ENCODE data around the gene OR10A5.
"Not testable (repeated sequence)": the region's sequence is repeated elsewhere in the genome, so short reads cannot be mapped to it uniquely, and the experiment has no call there.

The OR10A5 gene, protein sequence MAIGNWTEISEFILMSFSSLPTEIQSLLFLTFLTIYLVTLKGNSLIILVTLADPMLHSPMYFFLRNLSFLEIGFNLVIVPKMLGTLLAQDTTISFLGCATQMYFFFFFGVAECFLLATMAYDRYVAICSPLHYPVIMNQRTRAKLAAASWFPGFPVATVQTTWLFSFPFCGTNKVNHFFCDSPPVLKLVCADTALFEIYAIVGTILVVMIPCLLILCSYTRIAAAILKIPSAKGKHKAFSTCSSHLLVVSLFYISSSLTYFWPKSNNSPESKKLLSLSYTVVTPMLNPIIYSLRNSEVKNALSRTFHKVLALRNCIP

DNA sequence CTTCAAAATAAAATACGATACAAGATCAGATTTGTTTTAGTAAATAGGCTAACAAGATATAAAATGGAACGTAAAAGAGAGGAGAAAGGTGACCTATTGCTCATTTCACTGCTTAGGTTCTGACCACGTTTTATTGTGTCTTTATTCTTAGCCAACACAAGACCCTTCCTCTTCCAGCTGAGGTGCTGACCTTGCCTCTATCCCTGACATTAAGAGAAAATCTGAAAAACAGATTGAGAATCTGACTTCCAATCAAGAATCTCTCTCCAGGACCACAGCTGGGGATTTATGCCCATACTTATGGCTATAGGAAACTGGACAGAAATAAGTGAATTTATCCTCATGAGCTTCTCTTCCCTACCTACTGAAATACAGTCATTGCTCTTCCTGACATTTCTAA lies at the start of gene OR10A5:
TSS of gene OR10A5 (plus strand) at position 301 of the 400 bp plus-strand sequence. CDS start at position 301, 0 bp downstream.
- DNase-seq: no peak

DNA sequence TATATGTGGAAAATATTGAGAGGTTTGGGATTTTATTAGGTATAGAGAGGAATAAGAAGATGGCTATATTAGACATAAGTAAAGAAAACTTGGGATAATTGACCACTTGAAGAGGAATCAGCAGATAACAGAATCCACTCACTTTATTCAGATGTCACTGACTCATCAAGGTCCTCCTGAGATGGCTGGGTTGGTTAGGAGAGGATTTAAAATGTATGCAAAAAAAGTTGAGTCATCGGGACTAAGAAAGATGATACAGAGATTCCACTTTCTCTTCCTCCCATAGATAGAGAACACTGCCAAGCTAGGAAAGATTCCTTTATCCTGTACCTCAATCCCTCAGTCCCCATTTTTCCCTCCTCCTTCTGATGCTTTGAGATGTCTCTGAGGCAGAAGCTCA lies 46.1 kb upstream of the OR10A5 start, which contains the start of gene OR6A2:
TSS of gene OR6A2 (minus strand) at position 288 of the 400 bp plus-strand sequence. CDS start 3,981 bp downstream, outside the sequence.
- no peak for DNase-seq

DNA sequence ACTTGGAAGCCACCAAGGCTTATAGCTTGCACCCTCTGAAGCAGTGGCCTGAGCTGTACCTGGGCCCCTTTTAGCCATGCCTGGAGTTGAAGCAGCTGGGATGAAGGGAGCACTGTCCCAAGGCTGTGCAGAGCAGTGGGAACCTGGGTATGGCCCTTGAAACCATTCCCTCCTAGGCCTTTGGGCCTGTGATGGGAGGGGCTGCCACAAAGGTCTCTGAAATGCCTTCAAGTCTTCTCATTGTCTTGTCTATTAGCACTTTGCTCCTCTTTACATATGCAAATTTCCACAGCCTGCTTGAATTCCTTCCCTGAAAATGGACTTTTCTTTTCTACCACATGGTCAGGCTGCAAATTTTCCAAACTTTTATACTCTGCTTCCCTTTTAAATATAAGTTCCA lies 44.4 kb upstream of the OR10A5 start:
- not testable (repeated sequence) for DNase-seq

DNA sequence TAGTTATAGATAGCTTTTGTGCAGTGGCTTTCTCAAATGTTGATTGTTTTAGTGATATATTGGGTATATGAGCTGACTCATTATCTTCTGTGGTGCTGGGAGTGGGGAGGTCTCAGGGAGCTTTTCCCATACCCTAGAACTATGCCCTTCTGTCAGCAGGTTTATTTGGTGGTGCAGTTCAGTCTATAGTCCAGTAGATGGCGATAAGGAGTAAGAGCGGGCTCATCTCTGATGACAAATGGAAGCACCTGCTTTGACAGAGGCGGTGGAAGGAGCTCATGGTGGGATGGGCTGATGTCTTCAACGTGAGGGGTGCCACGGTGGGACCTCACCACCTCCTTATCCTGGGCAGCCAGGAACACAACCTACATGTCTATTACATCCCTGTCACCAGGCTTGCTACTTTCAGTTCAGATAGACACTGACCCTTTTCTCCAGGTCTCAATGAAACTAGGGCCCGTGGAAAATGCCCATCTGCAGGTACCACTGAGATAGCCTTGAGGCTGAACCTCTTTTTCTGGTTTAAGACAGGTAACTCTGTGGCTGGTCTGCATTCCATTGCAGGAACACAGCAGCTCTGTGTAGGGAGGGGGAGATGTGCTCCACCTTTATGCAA lies 33.0 kb upstream of the OR10A5 start:
- peak; percentile 15 to 38 for DNase-seq

DNA sequence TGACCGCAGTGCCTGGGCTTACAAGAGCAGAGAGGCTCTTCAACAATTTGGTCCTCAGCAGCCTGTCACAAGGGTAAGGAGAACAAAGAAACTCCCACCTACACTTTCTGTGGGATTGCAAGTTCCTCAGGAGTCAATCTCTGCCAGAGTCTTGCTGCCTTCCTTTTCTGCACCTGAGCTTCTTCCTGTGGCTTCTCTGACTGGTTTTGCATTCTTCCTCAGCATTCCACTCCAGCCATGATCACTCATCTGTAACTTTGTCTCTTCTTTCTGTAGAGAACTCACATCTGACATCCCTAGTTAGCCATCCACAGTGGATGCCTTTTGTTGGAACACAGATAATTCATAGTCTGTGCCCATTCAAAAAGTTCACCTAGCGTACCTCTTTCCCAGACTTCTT lies 31.8 kb upstream of the OR10A5 start:
- no peak for DNase-seq

DNA sequence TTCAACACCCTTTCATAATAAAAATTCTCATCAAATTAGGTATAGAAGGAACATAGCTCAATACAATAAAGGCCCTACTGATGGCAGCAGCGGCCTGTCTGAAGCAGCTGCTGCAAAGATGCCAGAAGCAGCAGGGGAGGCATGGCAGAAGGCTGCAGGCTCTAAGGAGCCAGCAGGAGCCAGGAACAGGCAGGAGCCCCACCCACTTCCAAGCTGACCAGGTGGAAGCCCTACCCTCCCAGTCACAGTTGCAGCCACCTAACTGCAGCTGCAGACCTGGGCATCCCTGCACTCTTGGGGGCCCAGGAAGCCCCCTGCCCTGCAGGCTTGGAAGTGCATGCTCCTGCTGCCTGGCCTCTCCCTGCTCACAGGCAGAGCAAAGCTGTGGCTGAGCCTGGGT lies 27.8 kb upstream of the OR10A5 start:
- DNase-seq: no peak

DNA sequence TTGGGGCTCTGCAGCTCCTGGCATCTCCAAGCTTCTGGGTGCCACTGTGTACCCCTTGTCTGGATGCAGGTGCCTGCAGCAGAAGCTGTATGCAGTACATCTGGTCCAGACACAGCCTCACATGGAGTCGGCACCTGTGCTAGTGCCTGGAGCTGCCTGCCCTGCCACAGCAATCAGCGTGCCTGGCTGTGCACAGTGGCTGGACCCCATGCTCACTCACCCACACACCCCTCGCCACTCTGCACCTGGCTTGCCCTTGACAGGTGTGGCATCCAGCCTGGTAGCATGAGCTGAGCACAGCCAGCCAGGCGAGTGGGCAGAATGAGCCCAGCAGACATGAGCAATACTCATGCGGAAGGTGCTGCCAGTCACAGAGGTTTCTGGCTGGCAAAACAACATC lies 26.5 kb upstream of the OR10A5 start:
- DNase-seq: no peak

DNA sequence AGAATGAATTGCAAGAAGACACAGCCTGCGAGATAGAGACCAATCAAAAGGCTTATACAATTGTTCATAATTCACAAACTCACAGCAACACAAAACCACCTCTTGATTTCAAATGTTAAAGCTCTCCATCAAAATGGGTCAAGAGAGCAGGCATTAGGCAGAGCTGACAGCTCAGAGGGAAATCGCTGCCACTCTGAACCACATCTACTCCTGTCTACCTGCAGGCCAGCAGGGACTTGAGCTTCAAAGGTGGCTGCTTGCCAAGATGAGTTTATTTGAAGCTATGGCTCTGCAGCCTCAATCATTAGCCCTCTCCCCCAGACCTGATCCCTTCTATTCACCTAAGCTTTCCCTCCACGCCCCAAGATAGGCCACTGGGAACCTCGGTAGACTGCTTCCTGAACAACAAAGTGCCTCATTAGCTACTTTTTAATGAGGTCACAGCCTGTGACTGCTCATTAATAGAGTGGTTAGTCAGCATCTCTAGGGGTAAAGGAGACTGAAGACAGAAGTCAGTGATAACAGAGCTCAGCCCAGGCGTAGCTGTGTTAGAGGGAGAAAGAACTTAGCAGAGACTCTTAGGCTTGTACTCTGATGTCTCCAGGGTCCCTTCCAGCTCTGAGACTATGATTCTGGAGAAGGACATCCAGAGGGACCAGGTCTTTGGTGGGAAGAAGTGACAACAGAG lies 21.2 kb upstream of the OR10A5 start:
- no peak for DNase-seq

DNA sequence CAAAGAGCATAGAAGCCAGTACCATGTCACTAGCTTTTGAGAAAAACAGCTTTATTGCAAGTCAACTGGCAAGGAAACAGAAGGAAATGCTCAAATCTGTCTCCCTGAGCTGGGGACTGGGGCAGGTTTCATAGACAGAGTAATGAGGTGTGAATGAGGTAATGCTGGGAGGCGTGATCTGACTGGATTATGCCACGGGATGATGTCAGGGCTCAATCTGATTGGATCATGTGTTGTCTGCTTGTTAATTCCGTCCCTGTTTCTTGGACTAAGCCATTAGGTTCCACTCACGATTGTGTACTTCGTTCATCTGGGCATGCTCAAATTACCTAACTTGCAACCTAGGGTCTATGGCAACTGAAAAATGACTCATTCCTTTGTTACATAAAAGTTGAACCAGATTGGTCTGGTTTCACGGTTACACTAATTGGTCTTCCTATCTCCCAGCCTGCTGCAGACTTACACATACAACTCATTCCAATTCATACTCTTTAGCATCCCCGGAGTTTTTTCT lies 20.2 kb upstream of the OR10A5 start:
- DNase-seq: no peak

DNA sequence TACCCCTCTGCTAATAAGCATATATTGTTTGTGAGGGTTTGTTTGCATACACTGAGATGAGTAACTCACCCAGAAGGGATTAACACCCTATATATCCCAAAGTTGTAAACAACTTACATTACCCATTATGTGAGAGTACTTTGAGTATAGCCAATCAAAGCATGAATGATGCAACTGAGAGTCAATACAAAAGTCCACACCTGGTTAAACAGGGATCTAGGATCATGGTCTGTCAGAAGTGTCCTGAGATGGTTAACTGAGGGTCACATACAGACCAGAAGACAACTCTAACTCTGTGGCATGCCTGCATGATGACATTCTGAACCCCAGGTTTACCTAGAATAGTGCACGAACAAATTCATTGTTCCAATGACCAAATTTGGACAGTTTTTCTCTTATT lies 17.4 kb upstream of the OR10A5 start:
- DNase-seq: no peak

DNA sequence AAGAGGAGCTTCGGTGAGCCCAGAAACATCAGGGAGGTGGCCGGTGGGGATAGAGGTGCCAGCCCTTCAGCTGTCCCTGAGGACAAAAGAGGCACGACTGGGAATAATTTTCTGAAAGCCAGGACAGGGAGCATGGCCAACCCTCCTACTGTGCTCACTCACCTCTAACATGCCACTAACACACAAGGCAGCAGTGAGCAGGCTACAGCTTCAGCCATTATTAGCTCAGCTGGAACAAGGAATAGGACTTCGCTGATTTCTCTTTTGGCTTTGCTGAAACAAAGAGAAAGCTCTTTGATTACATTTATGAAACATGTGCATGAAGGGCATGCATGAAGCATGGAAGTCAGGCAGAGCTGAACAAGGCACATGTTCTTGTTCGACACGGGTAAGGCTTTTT lies 12.1 kb upstream of the OR10A5 start:
- DNase-seq: no peak

DNA sequence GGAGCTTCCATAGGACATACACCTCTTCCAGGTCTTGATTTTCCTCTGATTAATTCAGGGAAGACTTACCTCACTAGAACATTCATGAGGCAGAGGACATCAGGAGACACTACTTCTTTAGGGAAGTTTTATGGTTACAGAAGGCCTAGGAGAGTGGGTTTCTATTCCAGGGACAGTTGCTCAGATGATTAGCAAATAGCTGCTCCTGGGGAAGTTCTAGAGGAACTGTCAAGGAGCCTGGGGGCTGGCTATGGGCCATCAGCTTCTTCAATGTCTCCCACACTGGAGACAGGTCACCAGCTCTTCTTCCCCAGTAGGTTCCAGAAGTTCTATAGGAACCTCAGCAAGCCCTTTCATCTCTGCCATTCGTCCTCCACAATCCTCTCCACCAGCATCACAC lies 11.5 kb upstream of the OR10A5 start:
- no peak for DNase-seq

DNA sequence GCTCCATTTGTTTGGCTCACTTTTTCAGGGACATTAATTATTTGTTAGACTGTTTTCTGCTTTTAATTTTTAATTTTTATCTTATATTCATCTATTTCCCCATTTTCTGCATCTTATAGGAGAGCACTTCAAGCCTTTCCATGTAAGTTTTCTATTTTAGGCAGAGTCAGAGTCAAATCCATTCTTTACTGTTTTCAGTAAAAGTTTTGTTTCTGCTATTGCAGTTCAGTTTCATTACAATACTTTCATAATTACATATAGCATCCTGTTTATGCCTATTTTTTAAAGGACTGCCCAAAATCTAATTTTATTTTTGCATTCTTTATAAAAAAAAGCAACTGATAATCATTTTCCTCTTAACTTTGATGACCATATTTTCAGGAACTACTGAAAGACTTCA lies 3.8 kb upstream of the OR10A5 start:
- no peak for DNase-seq

DNA sequence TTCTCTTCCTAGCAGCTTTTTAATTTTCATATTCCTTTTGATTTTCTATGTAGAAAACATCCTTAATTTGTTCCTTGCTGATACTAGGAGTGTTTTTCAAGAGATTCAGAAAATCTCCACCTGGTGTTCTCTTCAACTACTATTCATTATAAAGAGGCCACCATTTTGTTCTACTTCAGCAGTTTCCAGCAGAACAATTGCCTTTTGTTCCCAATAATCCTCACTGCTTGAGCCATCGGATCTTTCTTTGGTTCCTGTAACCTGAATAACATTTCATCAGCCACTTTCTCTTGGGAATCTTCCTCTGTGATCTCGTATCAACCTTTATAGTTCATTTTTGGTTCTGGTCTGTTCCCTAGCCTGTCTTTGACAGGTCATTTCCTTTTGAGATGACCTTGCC lies 1.8 kb upstream of the OR10A5 start:
- DNase-seq: no peak

DNA sequence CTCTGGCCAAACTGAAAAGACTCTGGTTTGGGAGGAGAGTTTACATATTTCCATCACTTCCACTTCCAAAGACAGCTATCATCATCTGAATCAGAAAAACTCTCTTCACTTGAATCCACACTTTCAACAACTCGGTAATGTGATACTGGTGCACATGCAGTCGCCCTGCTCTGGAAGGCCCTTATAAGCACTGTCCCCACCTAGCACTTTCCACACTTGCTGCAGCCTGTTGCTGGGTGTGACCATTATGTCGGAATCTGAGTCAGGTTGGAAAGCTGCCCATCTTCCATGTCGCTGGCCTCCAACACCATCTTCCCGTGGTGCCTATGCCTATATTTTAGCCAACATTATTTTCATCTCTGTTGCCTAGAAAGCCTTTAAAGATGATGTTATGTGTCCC lies 1.1 kb upstream of the OR10A5 start:
- DNase-seq: no peak

DNA sequence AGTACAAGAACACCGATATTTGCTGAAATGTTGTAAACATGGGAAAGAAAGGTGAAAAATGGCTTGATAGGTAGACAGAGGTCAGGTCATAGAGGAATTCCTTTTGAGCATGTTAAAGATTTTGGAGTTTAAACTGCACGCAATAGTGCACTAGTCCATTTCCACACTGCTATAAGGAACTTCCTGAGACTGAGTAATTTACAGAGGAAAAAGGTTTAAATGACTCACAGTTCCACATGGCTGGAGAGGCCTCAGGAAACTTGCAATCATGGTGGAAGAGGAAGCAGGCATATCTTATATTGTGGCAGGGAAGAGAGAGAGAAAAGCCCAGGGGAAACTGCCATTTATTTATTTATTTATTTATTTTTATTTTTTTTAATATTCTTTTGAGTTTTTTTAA lies 5.0 kb downstream of the OR10A5 start:
- no peak for DNase-seq

DNA sequence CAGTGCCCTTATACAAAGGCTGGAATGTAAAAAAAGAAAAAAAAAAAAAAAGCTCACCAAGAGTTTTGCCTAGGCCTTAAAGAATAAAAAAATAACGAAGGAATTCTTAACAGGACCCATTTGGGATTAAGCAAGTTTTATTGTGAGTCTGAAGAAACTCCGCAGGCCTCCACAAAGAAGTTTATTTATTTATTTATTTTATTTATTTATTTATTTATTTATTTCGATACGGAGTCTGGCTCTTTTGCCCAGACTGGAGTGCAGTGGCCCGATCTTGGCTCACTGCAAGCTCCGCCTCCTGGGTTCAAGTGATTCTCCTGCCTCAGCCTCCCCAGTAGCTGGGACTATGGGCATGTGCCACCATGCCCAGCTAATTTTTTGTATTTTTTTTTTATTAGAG lies 9.3 kb downstream of the OR10A5 start:
- DNase-seq: not testable (repeated sequence)

DNA sequence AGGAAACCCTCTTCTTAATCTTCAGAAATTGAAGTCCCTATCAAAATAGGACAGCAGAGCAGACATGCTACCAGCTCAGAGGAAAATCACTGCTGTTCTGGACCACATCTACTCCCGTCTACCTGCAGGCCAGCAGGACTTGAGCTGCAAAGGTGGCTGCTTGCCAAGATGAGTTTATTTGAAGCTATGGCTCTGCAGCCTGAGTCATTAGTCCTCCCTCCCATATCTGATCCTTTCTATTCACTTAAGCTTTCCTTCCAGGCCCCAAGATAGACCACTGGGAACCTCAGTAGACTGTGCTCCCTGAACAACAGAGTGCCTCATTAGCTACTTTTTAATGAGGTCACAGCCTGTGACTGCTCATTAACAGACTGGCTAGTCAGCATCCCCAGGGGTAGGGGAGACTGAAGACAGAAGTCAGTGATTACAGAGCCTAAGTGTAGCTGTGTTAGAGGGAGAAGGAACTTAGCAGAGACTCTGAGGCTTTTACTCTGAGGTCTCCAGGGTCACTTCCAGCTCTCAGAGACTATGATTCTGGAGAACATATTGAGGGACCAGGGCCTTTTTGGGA lies 10.6 kb downstream of the OR10A5 start:
- DNase-seq: no peak

DNA sequence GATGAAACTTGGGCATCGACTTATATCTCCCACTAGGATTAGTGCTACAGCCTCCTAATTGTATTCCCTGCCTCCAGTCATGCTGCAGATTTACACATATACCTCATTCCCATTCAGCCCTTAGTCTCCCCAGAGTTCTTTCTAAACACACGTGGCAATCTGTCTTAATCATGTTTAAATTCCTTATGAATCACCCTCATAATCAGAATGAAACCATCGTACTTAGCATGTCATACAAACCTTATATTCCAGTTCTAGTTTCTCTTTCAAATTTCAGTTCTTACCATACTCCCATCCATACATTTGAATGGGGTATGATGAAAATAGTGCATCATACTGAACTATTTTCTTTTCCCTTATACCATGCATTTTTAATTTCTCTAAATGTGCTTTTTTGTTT lies 11.4 kb downstream of the OR10A5 start:
- DNase-seq: no peak

DNA sequence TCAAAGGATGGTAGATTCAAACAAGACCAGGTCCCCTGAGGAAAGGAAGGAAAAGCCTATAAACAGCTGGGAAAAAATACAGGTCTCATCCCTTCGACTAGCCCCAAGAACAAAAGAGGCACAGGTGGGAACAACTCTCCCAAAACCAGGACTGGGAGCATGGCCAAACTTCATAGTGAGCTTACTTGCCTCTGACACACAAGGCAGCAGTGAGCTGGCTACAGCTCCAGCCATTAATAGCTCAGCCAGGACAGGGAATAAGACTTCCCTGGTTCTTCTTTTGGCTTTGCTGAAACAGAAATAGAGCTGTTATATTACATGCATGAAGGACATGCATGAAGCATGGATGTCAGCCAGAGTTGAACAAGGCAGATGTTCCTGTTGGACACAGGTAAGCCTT lies 17.5 kb downstream of the OR10A5 start, which contains the start of gene OR10A2:
TSS of gene OR10A2 (plus strand) at position 97 of the 400 bp plus-strand sequence. CDS start 6,698 bp downstream, outside the sequence.
- DNase-seq: no peak

DNA sequence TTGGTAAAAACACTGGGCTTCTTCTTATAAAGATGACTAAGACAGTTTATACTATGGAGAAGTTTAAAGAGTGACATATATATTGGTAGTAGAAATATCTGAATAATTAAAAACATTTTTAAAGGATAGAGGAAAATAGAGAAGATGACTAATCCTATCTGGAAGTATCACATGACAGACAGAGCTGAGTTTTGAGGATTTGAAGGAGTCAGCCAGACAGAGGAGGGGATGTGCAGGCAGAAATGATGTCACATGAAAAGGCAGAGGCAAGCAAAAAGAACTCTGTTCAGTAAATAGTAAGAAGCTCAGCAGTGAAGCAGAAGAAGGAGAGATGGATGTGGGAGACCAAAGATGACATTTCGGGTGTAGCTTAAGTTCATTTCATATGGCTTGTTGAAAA lies 19.0 kb downstream of the OR10A5 start:
- no peak for DNase-seq

DNA sequence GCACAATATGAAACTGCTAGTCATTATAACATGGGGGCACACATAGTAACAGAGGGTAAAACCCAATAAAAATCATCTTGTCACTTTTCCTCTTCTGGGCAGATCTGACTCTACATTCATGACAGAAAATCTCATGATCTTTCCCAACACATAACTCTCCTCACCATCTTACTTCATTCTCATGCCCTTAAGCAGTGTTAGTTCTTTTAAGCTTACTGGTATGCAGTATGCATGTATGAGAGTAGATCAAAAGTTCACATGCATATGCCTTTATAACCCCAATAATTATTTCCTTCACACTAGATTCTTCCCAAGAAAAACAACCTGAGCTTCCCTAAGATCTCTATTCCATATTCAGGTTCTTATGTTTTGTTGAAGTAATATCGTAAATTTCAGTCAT lies 25.8 kb downstream of the OR10A5 start:
- no peak for DNase-seq

DNA sequence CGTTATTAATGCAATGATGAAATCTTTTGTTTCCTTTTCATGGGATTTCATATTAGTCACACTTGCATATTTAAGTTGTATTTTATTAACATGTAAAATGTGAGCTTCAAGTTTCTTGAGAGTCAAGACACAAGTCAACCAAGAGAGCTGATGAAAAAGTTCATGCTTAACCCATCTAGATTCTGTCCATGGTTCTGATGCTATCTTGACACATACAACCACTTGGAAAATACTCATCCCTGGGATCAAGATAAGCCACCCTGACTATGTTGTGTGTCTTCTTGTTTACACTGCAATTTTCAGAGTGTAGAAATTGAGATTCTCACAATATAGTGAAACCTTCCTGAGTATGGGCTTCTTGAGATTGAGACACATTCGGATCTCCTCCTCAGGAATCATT lies 30.3 kb downstream of the OR10A5 start:
- DNase-seq: no peak
